SKM-1 (cell line): ENCODE data around the gene SGK1.
A peak's percentile ranks its signal among the peaks of the same experiment; 100 is the strongest.
"Not testable (repeated sequence)": the region's sequence is repeated elsewhere in the genome, so short reads cannot be mapped to it uniquely, and the experiment has no call there.

ENCODE experiments used
- DNase-seq: peaks from one replicate; lab custom pipeline; 2025; ENCODE audit not compliant: unreplicated experiment; lab: John Stamatoyannopoulos, UW

Gene SGK1

DNA sequence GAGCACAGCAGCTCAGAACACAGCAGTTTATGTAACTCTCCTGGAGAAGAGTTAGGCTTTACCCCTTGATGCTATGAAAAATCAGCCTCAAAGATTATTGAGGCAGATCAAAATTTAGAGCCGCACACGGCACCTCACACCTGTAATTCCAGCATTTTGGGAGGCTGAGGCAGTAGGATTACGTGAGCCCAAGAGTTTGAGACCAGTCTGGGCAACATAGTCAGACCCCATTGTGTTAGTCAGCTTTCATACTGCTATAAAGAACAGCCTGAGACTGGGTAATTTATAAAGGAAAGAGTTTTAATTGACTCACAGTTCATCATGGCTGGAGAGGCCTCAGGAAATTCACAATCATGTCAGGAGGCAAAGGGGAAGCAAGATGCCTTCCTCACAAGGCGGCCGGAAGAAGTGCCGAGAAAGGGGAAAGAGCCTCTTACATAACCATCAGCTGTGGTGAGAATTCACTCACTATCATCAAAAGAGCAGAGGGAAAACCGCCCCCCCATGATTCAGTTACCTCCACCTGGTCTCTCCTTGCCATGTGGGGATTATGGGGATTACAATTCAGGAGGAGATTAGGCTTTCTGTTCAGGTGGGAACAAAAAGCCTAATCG, 87.7 kb downstream of the SGK1 start:
- peak; percentile 80 for DNase-seq

GRCh38 chr6:134229520-134229919, 88.4 kb downstream of the SGK1 start:
- no peak for DNase-seq

- DNase-seq = no peak
Observed at GRCh38 chr6:134223796-134224420, 94.0 kb downstream of the SGK1 start.

- no peak for DNase-seq
Observed at GRCh38 chr6:134221250-134221649, 96.7 kb downstream of the SGK1 start.

GRCh38 chr6:134217798-134218140, 100.1 kb downstream of the SGK1 start:
- DNase-seq = no peak

DNA sequence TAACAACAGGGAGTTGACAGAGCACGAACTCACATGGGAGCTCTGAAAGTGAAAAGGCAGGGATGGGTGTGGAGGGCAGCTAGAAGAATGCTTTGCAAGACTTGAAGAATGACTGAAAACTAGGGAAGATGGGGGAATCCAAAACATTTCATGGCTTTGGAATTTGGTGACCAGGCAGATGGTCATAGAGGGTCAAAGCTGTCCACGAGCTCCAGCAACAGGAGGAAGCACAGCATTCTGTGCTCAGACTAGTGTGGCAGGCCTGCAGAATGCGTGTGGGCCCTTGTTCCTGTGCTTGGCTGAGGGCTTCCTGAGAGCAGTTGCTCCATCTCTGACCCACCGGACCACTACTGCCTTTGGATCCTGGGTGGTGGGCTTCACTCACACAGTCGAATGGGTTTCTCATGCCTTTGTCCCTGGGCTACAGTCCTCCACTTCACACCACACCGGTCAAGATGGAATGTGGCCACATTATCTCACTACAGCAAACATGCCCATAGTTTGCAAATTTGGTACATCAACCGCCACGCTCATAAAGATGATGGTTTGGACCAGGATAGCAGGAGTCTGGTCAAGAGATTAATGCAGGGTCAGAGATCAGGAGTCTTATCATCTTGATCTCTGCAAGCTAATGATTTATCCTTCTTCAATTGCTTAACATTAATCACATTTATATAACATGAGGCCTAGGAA, 100.7 kb downstream of the SGK1 start:
- DNase-seq = no peak

- DNase-seq = peak; percentile 83
Observed at GRCh38 chr6:134216301-134217010, 101.5 kb downstream of the SGK1 start.

DNA sequence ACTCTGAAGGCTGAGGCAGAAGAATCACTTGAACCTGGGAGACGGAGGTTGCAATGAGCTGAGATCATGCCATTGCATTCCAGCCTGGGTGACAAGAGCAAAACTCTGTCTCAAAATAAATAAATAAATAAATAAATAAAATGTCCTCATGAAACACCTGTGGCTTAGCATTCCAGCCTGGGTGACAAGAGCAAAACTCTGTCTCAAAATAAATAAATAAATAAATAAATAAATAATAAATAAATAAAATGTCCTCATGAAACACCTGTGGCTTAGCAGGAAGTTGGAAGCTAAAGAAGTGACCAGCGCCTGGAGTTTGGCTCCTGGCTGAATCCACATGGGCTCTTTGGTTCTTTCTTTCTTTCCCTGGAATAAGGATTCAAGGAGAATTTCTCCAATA, 104.5 kb downstream of the SGK1 start:
- not testable (repeated sequence) for DNase-seq

- DNase-seq = no peak
Observed at GRCh38 chr6:134211297-134211696, 106.6 kb downstream of the SGK1 start.

DNA sequence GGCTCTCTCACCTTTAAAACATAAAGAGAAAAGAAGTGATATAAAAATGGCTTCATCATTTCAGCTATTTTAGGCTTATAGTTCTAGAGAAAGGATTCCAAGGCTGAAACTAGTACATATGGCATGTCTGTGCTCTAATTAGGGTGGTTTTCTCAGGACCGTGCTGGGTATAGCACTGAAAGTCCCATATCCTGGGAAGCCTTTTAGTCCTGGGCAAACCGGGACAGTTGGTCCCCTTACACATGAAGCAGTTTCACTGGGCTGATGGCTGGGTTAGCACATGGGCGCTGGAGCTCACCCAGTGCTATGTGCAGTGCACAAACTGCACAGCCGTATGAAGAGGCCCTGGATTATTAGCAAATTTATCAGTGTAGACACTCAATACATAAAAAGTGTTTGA, 110.5 kb downstream of the SGK1 start:
- DNase-seq = no peak

GRCh38 chr6:134205366-134205765, 112.5 kb downstream of the SGK1 start:
- no peak for DNase-seq

- DNase-seq = not testable (repeated sequence)
Observed at GRCh38 chr6:134204759-134205158, 113.2 kb downstream of the SGK1 start.

DNA sequence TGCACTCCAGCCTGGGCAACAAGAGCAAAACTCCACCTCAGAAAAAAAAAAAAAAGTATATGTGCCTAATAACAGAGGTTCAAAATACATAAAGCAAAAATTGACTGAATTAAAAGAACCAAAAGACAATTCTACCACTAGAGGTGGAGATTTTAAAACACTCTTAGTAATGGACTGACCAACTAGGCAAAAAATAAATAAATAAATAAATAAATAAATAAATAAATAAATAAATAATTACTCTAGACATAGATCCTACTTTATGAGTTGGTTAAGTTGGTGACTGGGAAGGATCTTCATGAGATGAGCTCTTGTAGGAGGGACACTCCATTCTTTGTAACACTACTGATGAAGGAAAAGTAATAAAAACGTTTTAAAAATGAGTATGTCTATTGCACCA, 113.9 kb downstream of the SGK1 start:
- no peak for DNase-seq

DNA sequence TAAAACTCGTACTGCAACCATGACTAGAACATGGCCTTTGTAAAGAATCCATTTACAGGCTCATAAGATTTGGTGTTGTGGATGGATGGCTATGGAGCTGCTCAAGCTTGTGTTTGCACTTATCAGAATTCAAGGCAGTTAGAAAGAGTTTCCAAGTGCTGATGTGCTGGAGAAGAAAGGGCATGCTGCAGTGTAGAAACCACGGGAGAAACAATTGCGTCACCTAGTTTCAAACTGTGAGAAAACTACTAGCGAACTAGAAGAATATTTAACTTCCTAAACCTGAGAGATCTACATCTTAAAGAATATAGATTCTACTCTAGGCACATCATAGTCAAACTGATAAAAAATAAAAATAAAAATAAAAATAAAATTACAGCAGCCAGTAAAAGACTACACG, 116.2 kb downstream of the SGK1 start:
- DNase-seq = peak; percentile 19

- no peak for DNase-seq
Observed at GRCh38 chr6:134199848-134200606, 117.9 kb downstream of the SGK1 start.

DNA sequence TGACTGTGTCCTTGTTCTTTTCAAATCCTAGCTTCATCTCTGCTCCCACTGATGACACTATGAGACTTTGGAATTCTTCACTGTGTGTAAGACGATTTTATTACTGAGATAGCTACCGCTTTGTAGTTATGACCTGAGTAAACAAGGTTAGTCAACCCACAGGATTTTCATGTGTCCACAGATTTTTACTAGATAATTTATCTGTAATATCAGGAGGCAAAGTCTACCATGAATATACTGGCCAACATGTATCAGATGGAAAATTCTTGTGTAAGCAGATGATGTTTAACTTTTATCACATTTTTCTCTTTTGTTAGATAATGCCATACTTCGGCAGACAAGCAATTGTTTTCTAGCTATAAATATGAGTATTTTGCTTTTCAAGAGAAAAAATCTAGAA, 119.8 kb downstream of the SGK1 start:
- DNase-seq = no peak

- not testable (repeated sequence) for DNase-seq
Observed at GRCh38 chr6:134197685-134198084, 120.2 kb downstream of the SGK1 start.

GRCh38 chr6:134196568-134197193, 121.2 kb downstream of the SGK1 start:
- DNase-seq = no peak

DNA sequence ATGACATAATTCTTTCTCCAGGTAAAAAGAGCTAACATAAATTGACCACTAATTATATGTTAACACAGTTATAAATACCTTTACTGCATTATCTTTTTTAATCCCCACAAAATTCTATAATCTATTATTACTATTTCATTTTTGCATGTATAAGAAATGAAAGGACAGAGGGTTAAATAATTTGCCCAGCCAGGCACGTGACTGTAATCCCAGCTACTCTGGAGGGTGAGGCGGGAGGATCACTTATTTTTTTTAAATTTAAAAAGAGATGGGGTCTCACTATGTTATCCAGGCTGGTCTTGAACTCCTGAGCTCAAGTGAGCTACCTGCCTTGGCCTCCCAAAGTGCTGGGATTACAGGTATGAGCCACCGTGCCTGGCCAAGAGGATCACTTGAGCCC, 121.9 kb downstream of the SGK1 start:
- no peak for DNase-seq

- no peak for DNase-seq
Observed at GRCh38 chr6:134195164-134195906, 122.6 kb downstream of the SGK1 start.
